Nephron (organoid): ENCODE measurements around the gene CHST11.
A peak's percentile ranks its signal among the peaks of the same experiment; 100 is the strongest.

Source experiments
- H3K27ac Mint-ChIP-seq, 3 experiments: 2 replicates each; pipeline ENCODE4 v1.8.0; 2020; ENCODE audit warnings: mixed read lengths in 3 of 3, mild to moderate bottlenecking in 2 of 3, moderate library complexity in 1 of 3
- H3K27me3 Mint-ChIP-seq: 2 replicates; pipeline ENCODE4 v1.8.0; 2021; ENCODE audit warnings: low read depth, mild to moderate bottlenecking, moderate library complexity, mixed read lengths
- H3K36me3 Mint-ChIP-seq: 2 replicates; pipeline ENCODE4 v1.8.0; 2020; ENCODE audit warnings: low read depth, mixed read lengths
- H3K4me1 Mint-ChIP-seq: 2 replicates; pipeline ENCODE4 v1.8.0; 2020; ENCODE audit warnings: mixed read lengths
- H3K4me3 Mint-ChIP-seq, 3 experiments: 2 replicates each; pipeline ENCODE4 v1.8.0; 2020; ENCODE audit warnings: mild to moderate bottlenecking in 3 of 3, mixed read lengths in 3 of 3, moderate library complexity in 2 of 3
- H3K9me3 Mint-ChIP-seq: 2 replicates; pipeline ENCODE4 v1.8.0; 2020; ENCODE audit warnings: mixed read lengths
- TF ChIP-seq, protein P1 (sequence below), 3 experiments: fragments of 200-600 bp; sonication (generic); IDR thresholded peaks; one replicate each; pipeline ENCODE4 v1.5.0; 2021; ENCODE audit warnings: antibody characterized with exemption in 3 of 3; ENCODE audit not compliant: unreplicated experiment in 3 of 3

Gene CHST11

GRCh38 chr12:104720339-104721038 lies 263.7 kb downstream of the CHST11 start:
- H3K4me1 Mint-ChIP-seq: peaks cover 75% of the 10 kb centered on the region
- H3K27ac Mint-ChIP-seq: peak overlapping the region; percentile 58 to 78 (median 75)
- peak overlapping the region; percentile 22 to 46 (median 42) for H3K4me3 Mint-ChIP-seq
- TF ChIP-seq, protein P1, sequence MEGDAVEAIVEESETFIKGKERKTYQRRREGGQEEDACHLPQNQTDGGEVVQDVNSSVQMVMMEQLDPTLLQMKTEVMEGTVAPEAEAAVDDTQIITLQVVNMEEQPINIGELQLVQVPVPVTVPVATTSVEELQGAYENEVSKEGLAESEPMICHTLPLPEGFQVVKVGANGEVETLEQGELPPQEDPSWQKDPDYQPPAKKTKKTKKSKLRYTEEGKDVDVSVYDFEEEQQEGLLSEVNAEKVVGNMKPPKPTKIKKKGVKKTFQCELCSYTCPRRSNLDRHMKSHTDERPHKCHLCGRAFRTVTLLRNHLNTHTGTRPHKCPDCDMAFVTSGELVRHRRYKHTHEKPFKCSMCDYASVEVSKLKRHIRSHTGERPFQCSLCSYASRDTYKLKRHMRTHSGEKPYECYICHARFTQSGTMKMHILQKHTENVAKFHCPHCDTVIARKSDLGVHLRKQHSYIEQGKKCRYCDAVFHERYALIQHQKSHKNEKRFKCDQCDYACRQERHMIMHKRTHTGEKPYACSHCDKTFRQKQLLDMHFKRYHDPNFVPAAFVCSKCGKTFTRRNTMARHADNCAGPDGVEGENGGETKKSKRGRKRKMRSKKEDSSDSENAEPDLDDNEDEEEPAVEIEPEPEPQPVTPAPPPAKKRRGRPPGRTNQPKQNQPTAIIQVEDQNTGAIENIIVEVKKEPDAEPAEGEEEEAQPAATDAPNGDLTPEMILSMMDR (IDR thresholded peaks at IDR 0.05; ENCODE audit: unreplicated experiment in 3 of 3): no peak
- H3K9me3 Mint-ChIP-seq: no peaks in the 10 kb centered on the region
- peaks cover 32% of the 10 kb centered on the region for H3K27me3 Mint-ChIP-seq
- H3K36me3 Mint-ChIP-seq: no peaks in the 10 kb centered on the region

DNA sequence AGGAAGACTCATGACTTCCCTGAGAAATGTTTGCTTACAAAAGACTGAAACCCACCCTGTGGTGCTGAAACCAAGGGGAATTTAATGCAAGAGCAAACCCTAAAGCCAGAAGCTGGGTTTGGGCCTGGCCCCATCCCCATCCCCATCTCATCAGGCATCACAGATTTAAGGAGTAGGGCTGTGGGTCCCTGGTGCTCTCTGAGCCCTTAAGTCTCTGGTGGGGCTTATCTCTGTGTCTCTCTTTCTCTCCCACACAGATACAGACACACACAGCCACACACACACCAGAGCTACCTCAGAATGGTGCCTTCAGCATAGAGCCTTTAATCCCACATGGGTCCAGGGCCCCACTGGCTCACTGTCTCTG lies 264.3 kb downstream of the CHST11 start:
- Mint-ChIP-seq H3K4me3 (no peak overlapping the region), H3K27ac (peak overlapping the region in 2 of 3 experiments; percentile 12 to 75), H3K9me3 (no peaks in the 10 kb centered on the region), H3K27me3 (peaks cover 32% of the 10 kb centered on the region), H3K4me1 (peaks cover 76% of the 10 kb centered on the region), H3K36me3 (no peaks in the 10 kb centered on the region)
- TF ChIP-seq, protein P1 (IDR thresholded peaks at IDR 0.05; ENCODE audit: unreplicated experiment in 3 of 3): no peak

DNA sequence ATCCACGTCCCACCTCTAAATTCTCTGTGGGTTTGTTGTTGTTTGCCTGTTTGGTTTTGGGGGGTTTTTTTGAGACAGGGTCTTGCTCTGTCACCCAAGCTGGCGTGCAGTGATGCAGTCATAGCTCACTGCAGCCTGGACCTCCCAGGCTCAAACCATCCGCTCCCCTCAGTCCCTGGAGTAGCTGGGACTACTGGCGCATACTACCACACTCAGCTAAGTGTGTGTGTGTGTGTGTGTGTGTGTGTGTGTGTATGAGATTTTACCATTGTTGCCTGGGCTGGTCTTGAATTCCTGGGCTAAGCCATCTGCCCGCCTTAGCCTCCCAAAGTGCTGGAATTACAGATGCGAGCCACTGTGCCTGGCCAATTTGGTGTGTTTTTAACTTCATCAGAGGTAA lies 265.2 kb downstream of the CHST11 start:
- no peaks in the 10 kb centered on the region for H3K36me3 Mint-ChIP-seq
- H3K9me3 Mint-ChIP-seq: no peaks in the 10 kb centered on the region
- TF ChIP-seq, protein P1 (IDR thresholded peaks at IDR 0.05; ENCODE audit: unreplicated experiment in 3 of 3): no peak
- H3K27ac Mint-ChIP-seq: peak overlapping the region; percentile 51 to 87 (median 79)
- H3K4me1 Mint-ChIP-seq: peaks cover 74% of the 10 kb centered on the region
- peaks cover 28% of the 10 kb centered on the region for H3K27me3 Mint-ChIP-seq
- H3K4me3 Mint-ChIP-seq: no peak overlapping the region

DNA sequence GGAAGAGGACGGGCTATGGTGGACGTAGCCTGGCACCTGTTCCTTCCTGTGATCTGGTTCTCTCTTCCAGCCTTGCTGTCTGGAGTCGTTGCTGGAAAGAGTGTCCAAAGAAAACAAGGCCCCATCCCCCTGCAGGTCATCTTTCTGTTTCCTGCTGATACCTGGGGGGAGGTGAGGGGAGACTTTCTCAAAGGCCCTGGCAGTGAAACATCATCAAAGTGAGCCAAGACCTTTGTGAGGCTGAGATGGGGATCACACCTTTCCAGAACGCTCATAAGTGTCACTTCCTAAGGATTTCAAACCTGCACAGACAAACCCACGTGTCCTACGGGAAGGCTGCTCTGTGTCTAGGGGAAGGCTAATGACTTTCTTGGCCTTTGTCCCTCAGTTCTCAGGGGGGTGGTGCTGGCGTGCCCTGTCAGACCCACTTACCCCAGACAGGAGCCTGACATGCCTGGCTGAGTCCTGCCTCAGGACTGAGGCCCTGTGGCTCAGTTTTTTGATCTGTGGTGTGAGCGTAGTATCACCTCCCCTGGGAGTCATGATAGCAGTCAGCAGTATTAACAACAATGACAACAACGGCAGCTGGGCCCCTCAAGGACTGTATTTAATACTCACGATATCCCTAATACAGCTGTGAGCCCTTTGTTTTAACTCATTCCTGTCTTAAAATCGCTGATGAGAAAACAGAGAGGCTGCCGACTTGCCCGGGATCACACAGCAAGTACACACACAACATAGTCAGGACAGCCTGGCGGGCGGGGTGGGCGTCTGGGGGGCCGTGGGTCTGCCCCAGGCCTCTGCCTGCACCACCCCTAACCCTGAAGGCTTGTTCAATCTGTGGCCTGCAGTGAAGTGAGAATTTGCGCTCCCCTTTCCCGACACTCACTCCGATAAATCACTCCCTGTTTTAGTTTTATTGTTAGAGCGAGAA lies 266.1 kb downstream of the CHST11 start:
- H3K36me3 Mint-ChIP-seq: no peaks in the 10 kb centered on the region
- H3K27me3 Mint-ChIP-seq: peaks cover 28% of the 10 kb centered on the region
- H3K9me3 Mint-ChIP-seq: no peaks in the 10 kb centered on the region
- H3K4me1 Mint-ChIP-seq: peaks cover 82% of the 10 kb centered on the region
- TF ChIP-seq, protein P1 (IDR thresholded peaks at IDR 0.05; ENCODE audit: unreplicated experiment in 3 of 3): no peak
- peak overlapping the region in 1 of 3 experiments; percentile 42 for H3K4me3 Mint-ChIP-seq
- H3K27ac Mint-ChIP-seq: peak overlapping the region; percentile 51 to 87 (median 79)

DNA sequence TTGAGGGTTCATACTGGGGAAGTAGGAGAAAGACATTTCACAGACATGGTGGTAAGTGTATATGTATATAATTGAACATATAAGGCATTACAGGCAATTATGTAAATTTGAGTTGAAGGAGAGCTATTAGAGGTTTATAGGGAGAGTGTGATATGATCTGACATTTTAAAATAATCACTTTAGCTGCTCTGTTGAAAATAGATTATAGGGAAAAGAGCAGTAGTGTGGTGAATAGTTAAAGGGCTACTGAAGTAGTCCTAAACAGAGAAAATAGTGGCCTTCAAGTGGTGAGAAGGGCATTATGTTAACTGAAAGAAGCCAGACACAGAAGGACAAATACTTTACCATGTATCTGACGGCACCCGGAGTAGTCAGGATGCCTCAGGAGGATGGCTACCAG lies 267.1 kb downstream of the CHST11 start:
- H3K9me3 Mint-ChIP-seq: no peaks in the 10 kb centered on the region
- peak overlapping the region in 2 of 3 experiments; percentile 11 to 29 for H3K27ac Mint-ChIP-seq
- TF ChIP-seq, protein P1 (IDR thresholded peaks at IDR 0.05; ENCODE audit: unreplicated experiment in 3 of 3): no peak
- peaks cover 24% of the 10 kb centered on the region for H3K27me3 Mint-ChIP-seq
- H3K4me3 Mint-ChIP-seq: no peak overlapping the region
- H3K4me1 Mint-ChIP-seq: peaks cover 76% of the 10 kb centered on the region
- H3K36me3 Mint-ChIP-seq: no peaks in the 10 kb centered on the region
